ENCODE measurements around the gene CD2BP2.
"Not testable (repeated sequence)": the region's sequence is repeated elsewhere in the genome, so short reads cannot be mapped to it uniquely, and the experiment has no call there.

- TF ChIP-seq, protein P1, sequence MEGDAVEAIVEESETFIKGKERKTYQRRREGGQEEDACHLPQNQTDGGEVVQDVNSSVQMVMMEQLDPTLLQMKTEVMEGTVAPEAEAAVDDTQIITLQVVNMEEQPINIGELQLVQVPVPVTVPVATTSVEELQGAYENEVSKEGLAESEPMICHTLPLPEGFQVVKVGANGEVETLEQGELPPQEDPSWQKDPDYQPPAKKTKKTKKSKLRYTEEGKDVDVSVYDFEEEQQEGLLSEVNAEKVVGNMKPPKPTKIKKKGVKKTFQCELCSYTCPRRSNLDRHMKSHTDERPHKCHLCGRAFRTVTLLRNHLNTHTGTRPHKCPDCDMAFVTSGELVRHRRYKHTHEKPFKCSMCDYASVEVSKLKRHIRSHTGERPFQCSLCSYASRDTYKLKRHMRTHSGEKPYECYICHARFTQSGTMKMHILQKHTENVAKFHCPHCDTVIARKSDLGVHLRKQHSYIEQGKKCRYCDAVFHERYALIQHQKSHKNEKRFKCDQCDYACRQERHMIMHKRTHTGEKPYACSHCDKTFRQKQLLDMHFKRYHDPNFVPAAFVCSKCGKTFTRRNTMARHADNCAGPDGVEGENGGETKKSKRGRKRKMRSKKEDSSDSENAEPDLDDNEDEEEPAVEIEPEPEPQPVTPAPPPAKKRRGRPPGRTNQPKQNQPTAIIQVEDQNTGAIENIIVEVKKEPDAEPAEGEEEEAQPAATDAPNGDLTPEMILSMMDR (IDR thresholded peaks at IDR 0.05) = not testable (repeated sequence)
- not testable (repeated sequence) for TF ChIP-seq EZH2 (IDR thresholded peaks at IDR 0.05; ENCODE audit: borderline replicate concordance, insufficient read depth, low read depth, low read length, poor library complexity, severe bottlenecking)
Measured at GRCh38 chr16:30343491-30343820, 11.7 kb downstream of the CD2BP2 start.

All from B cell (primary cell).